Thoracic aorta (tissue), 2 donors: ENCODE data around the gene EVI2A. TPM values are rescaled to one million over a fixed set of nuclear protein-coding genes. Genes with fewer than 3 reads are reported as not detected.
"Not testable (repeated sequence)": the region's sequence is repeated elsewhere in the genome, so short reads cannot be mapped to it uniquely, and the experiment has no call there.

Experiments used
- ATAC-seq: fragments of 150-250 bp; one replicate; pipeline ENCODE4 v1.8.0; 2017; ENCODE audit warnings: low read depth; ENCODE audit not compliant: insufficient number of reproducible peaks, low FRiP score
- DNase-seq: peaks from one replicate; pipeline ENCODE4 v3.0.0-alpha.2; 2020; ENCODE audit warnings: low spot score
- H3K27ac ChIP-seq, 2 donors: fragments of 200-600 bp; sonication (generic); 1 replicate in 1 of 2; 2 replicates in 1 of 2; pipeline ENCODE4 v1.5.1; 2016; ENCODE audit warnings: mild to moderate bottlenecking in 2 of 2, moderate library complexity in 2 of 2
- H3K27me3 ChIP-seq: fragments of 200-600 bp; sonication (generic); replicated peaks from 2 replicates; pipeline ENCODE4 v1.6.0; 2016; ENCODE audit warnings: mild to moderate bottlenecking; ENCODE audit not compliant: insufficient read depth
- H3K36me3 ChIP-seq: fragments of 200-600 bp; sonication (generic); one replicate; pipeline ENCODE4 v1.5.1; 2016
- H3K4me1 ChIP-seq, 2 donors: fragments of 200-600 bp; sonication (generic); 1 replicate in 1 of 2; 2 replicates in 1 of 2; pipeline versions ENCODE4 v1.5.1 to v1.6.0; 2016; ENCODE audit warnings: low read depth in 2 of 2, mild to moderate bottlenecking in 1 of 2; ENCODE audit not compliant: control insufficient read depth in 1 of 2
- H3K4me3 ChIP-seq: fragments of 200-600 bp; sonication (generic); 2 replicates; pipeline ENCODE4 v1.5.1; 2016; ENCODE audit warnings: mild to moderate bottlenecking
- H3K9me3 ChIP-seq: fragments of 200-600 bp; sonication (generic); 2 replicates; pipeline ENCODE4 v1.5.1; 2016
- CTCF ChIP-seq: fragments of 200-600 bp; sonication (generic); IDR thresholded peaks from one replicate; pipeline ENCODE4 v1.5.1; 2019; ENCODE audit warnings: antibody characterized with exemption
- total RNA-seq, 2 donors: library from RNA; depleted of rRNA; stranded (reverse); fragments of >200 nt; gene quantifications; one replicate each; pipeline versions ENCODE4 v1.1.0 to v1.2.3, GENCODE V29; 2016

The EVI2A gene
- total RNA-seq, 2 donors from 2014 or later, result 7.6 to 15.5 TPM

- DNase-seq (no peak), ATAC-seq (no peak)
- peaks cover 24% of the 10 kb centered on the region for H3K36me3 ChIP-seq
Measured at GRCh38 chr17:31357091-31357490, 35.7 kb upstream of the EVI2A start.

GRCh38 chr17:31355935-31356334, 34.5 kb upstream of the EVI2A start:
- TF ChIP-seq CTCF, result no peak
- Histone ChIP-seq H3K9me3 (no peaks in the 10 kb centered on the region), H3K36me3 (peaks cover 31% of the 10 kb centered on the region), H3K4me3 (no peak overlapping the region), H3K27me3 (no peaks in the 10 kb centered on the region), H3K27ac (no peak overlapping the region), H3K4me1 (no peaks in the 10 kb centered on the region)
- ATAC-seq (no peak), DNase-seq (no peak)

More at GRCh38 chr17:31357091-31357490, 35.7 kb upstream of the EVI2A start:
- H3K4me1 ChIP-seq, result no peaks in the 10 kb centered on the region
- H3K9me3 ChIP-seq, result no peaks in the 10 kb centered on the region
- no peaks in the 10 kb centered on the region for H3K27me3 ChIP-seq
- no peak overlapping the region for H3K27ac ChIP-seq
- no peak for TF ChIP-seq CTCF
- no peak overlapping the region for H3K4me3 ChIP-seq

GRCh38 chr17:31349454-31349853, 28.0 kb upstream of the EVI2A start:
- no peak overlapping the region for H3K27ac ChIP-seq
- H3K27me3 ChIP-seq, result no peaks in the 10 kb centered on the region
- no peak overlapping the region for H3K4me3 ChIP-seq
- H3K4me1 ChIP-seq, result no peaks in the 10 kb centered on the region
- H3K9me3 ChIP-seq, result no peaks in the 10 kb centered on the region
- no peak for DNase-seq
- peaks cover 26% of the 10 kb centered on the region for H3K36me3 ChIP-seq
- ATAC-seq, result no peak
- TF ChIP-seq CTCF, result no peak

GRCh38 chr17:31345191-31345747, 23.8 kb upstream of the EVI2A start:
- H3K4me1 ChIP-seq, H3K27me3 ChIP-seq, H3K4me3 ChIP-seq, DNase-seq, H3K9me3 ChIP-seq, ATAC-seq, H3K27ac ChIP-seq: not testable (repeated sequence)
- H3K36me3 ChIP-seq, result peaks cover 12% of the 10 kb centered on the region

GRCh38 chr17:31339906-31340661, 18.7 kb upstream of the EVI2A start:
- Histone ChIP-seq H3K4me1 (no peaks in the 10 kb centered on the region), H3K9me3 (no peaks in the 10 kb centered on the region), H3K4me3 (no peak overlapping the region), H3K27me3 (no peaks in the 10 kb centered on the region), H3K27ac (no peak overlapping the region), H3K36me3 (peaks cover 13% of the 10 kb centered on the region)
- DNase-seq (no peak), ATAC-seq (no peak)
- TF ChIP-seq CTCF, result no peak
